ENCODE results near the gene CRELD1. TPM values are rescaled to one million over a fixed set of nuclear protein-coding genes. Genes with fewer than 3 reads are reported as not detected.
"Not testable (repeated sequence)": the region's sequence is repeated elsewhere in the genome, so short reads cannot be mapped to it uniquely, and the experiment has no call there.

Gene CRELD1
- polyA plus RNA-seq, 3 donors: 50.6 to 72.2 (median 54.2) TPM

DNA sequence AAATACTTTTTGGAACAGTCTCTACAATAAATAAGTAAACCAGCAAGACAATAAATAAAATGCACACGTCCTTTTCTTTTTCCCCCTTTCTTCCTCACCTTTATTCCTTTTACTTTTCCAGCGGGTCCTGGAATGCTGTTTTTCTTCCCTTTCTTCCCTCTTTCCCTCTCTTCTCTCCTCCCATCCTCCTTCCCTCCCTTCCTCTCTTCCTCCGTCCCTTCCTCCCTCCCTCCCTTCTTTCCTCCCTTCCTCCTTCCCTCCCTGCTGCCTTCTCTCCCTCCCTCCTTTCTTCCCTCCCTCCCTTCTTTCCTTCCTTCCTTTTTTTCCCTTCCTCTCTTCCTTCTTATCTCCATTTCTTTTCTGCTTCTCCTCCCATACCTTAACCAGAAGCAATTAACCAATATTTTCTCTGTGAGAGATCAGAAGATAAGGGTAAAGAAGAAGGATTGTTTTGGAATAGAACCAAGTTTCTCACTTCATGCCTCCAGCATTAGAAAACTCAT lies 34.3 kb upstream of the CRELD1 start:
- no peak for DNase-seq (ENCODE audit: extremely low read depth in 1 of 11, low read depth in 9 of 11, low spot score in 4 of 11)

DNA sequence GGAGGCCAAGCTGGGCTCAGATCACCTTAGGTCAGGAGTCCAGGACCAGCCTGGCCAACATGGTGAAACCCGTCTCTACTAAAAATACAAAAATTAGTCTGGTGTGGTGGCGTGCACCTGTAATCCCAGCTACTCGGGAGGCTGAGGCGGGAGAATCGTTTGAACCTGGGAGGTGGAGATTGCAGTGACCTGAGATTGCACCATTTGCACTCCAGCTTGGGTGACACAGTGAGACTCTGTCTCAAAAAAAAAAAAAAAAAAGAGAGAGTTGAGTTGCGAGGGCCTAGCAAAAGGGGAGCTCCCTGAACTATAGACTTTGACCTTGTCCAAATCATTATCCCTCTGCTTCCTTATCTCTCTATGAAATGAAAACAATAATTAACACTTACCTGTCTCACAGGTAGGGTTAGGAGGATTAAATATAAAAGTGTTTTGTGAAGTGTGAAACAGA lies 32.6 kb upstream of the CRELD1 start:
- DNase-seq (ENCODE audit: extremely low read depth in 1 of 11, low read depth in 9 of 11, low spot score in 4 of 11): not testable (repeated sequence)

DNA sequence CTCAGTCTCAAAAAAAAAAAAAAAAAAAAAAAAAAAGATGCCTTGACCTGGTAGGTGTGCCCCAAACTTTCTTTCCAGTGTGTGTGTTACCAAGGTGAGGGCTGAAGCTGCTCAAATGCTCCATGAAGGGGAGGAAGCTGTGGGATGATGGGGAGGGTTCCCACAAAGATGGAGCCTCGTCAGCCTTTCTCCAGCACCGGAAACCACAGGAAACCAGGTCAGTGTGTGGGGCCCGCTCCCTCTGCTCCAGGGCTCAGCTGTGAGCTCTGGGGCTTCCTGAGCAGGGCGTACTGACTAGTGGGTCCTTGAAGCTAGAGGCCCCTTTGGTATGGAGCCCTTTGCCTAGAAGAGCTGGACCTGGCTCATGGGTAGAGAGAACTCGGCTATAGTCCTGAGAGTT lies 31.7 kb upstream of the CRELD1 start:
- DNase-seq (ENCODE audit: extremely low read depth in 1 of 11, low read depth in 9 of 11, low spot score in 4 of 11): no peak

DNA sequence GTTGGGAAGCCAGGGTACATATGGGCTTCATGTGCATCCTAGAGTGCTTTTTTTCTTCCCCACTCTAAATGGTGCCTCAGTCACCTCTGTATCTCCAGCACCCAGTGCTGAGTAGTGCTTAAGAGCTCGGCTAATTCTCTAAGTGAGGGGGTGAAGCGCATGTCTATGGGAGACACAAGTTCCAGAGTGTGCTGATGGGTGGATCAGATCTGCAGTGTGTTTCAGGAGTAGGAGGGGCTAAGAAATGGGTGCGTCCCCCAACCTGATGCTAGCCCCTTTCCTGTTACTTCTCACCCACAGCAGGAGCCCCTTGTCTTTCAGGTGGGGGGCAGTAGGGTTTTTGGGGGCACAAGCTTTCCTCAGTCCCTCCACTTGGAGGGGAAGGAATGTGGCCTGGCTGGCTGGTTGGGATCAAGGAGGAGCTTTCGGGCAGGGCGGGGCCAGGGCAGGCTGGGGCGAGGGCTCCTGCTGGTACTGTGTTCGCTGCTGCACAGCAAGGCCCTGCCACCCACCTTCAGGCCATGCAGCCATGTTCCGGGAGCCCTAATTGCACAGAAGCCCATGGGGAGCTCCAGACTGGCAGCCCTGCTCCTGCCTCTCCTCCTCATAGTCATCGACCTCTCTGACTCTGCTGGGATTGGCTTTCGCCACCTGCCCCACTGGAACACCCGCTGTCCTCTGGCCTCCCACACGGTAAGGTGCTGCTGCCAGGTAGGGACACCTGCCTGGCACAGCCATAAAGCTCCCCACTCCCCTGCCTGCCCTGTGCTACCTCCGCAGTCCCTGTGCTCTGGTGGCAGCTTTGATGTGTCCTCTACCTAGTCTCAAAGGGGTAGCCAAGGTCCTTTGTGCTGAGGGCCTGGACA lies 31.0 kb upstream of the CRELD1 start, which contains the start of gene IL17RE:
IL17RE (plus strand) TSS at position 477 of the 866 bp plus-strand sequence; CDS start at position 562, 85 bp downstream.
- DNase-seq (ENCODE audit: extremely low read depth in 1 of 11, low read depth in 9 of 11, low spot score in 4 of 11): no peak

DNA sequence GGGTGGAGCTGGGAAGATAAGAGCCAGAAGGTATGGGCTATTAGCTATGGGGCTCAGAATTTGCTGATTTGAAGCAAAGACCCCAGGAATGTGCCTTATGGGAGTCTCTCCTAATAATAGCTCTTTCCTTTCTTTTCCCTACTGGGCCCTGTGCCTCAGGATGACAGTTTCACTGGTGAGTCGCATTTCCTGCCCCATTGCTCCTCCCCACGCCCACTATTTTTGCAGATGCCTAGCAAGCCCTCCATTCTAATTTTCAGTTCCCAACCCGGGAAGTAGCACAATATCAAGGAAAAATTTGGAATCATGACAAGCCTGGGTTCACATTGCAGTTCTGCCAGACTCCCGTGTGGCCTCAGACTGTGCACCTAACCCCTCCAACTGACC lies 30.4 kb upstream of the CRELD1 start:
- DNase-seq (ENCODE audit: extremely low read depth in 1 of 11, low read depth in 9 of 11, low spot score in 4 of 11): no peak

DNA sequence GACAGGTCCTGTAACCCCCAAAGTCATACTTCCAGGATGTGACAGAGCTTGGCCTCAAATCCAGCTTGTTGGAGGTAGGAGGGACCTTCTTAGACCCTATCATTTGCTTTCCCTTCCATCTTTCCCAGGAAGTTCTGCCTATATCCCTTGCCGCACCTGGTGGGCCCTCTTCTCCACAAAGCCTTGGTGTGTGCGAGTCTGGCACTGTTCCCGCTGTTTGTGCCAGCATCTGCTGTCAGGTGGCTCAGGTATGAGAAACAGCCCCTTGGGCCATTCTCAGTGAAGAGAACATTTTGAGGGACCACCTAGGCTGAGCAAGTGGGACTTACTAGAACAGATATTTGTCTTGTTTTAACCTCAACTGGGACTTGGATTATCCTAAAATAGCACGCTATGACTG lies 29.7 kb upstream of the CRELD1 start:
- DNase-seq (ENCODE audit: extremely low read depth in 1 of 11, low read depth in 9 of 11, low spot score in 4 of 11): no peak

DNA sequence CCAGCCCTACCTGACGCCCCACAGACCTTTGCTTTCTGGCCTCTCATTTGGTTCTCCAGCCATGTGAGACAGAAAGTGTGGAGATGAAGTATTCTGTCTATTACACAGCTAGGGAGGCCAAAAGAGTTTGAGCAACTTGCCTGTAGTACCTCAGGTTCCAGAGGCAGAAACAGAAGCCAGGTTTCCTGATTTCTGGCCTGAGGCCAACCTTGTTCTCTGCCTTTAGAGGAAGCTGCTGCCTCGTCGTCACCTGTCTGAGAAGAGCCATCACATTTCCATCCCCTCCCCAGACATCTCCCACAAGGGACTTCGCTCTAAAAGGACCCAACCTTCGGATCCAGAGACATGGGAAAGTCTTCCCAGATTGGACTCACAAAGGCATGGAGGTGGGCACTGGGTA lies 27.2 kb upstream of the CRELD1 start:
- DNase-seq (ENCODE audit: extremely low read depth in 1 of 11, low read depth in 9 of 11, low spot score in 4 of 11): no peak

DNA sequence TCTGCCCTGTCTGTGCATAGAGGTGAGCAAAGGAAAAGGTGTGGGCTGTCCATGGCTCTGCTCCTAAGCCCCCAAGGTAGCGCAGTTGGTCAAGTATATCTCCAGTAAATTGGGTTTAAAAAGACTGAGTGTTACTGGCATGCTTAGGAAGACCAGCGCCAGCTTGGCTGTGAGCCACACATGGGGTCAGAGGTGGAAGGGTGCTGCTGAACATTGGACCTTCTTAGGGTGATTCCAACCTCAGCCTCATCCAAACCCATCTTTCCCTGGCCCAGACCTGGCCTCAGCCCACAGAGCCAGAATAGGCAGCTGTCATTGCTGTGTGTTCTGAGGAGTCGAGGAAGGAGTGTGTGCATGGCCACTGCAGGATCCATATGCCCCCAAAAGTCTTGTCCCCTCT lies 25.3 kb upstream of the CRELD1 start:
- no peak for DNase-seq (ENCODE audit: extremely low read depth in 1 of 11, low read depth in 9 of 11, low spot score in 4 of 11)

DNA sequence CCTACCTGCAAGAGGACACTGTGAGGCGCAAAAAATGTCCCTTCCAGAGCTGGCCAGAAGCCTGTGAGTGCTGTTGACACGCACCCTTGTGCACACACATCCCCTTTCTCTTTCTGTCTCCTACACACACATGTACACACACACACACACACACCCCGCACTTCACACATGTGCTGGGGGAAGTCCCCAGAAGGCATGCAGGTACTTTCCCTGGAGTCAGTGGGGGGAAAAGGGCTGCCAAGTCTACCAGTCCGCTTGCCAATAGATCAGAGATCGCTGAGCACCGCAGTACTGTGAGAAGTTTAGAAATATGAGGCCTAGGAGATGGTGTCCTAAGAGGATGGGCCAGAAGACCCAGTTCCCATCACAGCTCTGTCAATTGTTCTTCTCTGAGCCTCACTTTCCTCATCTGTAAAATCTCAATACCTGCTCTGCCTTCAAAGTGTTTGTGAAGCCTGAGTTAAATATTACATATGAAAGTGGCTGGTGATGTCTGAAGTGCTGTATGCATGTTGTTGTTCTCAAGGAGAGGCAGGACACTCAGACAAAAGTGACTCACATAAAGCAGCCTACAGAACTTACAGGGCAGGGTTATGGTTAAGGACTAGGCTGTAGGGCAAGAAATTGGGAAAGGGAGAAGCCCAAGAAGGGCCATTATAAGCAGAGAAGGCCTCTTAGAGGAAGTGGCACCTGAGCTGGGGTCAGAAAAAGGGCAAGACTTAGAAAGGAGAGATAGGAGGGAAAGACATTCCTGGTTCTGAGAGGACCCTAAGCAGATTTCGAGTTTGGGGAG lies 24.2 kb upstream of the CRELD1 start:
- no peak for DNase-seq (ENCODE audit: extremely low read depth in 1 of 11, low read depth in 9 of 11, low spot score in 4 of 11)

DNA sequence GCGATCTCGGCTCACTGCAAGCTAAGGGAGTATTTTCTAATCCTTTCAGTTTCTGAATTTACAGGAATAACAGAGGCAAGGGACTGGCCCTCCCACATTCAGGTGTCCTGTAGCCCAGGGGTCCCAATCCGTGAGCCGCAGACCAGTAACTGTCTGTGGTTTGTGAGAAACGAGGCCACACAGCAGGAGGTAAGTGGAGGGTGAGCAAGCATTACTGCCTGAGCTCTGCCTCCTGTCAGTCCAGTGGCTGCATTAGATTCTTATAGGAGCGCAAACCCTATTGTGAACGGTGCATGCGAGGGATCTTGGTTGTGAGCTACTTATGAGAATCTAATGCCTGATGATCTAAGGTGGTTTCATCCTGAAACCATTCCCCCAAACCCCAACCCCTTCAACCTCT lies 21.8 kb upstream of the CRELD1 start:
- no peak for DNase-seq (ENCODE audit: extremely low read depth in 1 of 11, low read depth in 9 of 11, low spot score in 4 of 11)

DNA sequence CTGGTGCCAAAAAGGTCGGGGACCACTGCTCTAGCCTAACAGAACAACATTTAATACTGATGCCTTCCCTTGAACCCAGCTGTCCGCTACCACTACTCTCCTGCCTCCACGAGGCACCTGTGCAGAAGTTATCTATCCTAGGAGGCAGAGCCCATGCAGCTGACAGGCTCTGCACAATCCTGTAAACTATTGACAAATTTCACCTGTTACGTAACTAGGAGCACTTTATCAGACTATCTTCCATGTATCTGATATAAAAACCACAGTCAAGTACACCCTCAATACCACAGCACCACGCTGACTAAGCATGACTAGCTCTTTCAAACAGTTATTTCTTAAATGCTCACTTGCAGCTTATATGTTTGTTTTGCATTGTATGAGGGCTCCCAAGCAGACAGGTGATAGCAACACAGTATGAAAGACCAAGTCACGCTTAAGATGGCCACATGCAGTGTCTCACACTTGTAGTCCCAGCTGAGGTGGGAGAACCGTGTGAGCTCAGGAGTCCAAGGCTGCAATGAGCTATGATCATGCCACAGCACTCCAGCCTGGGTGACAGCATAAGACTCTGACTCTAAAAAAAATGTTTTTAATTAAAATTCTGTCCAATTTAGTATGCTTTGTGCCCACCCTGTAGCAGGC lies 21.2 kb upstream of the CRELD1 start:
- no peak for DNase-seq (ENCODE audit: extremely low read depth in 1 of 11, low read depth in 9 of 11, low spot score in 4 of 11)

DNA sequence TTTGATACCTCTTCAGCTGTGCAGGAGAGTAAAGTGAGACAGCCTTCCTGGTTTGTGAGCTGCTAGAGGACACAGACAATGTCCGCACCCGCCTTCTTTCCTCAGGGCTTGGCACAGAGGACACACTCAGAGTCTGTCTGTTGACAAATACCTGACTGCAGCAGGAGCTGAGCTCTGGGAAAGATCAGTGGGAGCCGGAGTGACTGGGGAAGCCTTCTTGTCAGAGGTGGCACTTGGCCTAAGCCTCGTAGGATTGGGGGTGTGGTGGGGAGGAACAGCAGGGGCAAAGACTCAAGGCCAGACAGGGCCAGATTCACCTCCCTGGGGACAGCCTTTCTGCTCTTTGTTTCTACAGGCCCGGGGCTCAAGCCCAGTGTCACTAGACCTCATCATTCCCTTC lies 20.0 kb upstream of the CRELD1 start:
- DNase-seq (ENCODE audit: extremely low read depth in 1 of 11, low read depth in 9 of 11, low spot score in 4 of 11): no peak

DNA sequence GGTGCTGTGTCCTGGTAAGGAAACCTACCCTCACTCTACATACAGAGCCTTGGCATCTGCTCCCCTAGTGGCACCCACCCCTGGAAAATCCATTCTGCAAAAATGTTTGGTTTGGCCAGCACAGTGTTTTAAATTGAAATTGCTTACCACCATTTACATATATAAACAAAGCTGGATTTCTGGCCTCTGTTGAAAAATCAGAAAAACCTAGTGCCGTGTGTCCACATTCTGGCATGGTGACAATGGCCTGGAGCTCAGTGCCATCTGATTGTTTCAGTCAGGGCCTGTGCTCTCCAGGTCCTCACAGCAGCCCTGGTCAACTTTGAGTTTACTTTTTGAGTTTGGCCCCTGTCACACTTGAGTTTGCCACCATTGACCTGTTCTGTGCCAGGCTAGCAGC lies 19.6 kb upstream of the CRELD1 start:
- no peak for DNase-seq (ENCODE audit: extremely low read depth in 1 of 11, low read depth in 9 of 11, low spot score in 4 of 11)

DNA sequence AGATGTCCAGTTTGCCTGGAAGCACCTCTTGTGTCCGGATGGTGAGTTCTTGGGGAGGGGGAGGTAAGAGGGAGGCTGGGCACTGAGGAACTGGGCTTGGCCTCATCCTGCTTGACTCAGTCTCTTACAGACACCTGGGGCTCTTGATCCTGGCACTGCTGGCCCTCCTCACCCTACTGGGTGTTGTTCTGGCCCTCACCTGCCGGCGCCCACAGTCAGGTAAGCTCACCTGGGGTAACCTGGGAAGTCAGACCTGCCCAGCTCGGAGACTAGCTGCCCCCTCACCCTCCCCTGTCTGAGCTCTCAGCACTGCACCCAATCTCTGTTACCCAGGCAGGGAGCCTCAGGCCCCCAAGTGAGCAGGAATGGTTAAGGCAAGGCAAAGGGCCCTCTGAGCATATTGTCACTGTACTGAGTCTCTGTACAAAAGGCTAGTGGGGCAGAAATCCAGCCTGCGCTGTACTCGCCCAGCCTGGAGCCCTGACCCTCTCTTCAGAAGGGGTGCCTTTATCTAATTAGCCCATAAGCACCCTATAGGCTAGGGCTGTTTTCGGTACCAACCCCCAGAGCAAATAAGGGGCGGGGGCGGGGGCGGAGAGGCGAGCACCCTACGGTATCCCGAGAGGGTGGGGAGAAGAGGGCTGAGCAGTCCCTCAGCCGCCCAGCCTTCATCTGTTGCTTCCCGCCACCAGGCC lies 18.9 kb upstream of the CRELD1 start:
- no peak for DNase-seq (ENCODE audit: extremely low read depth in 1 of 11, low read depth in 9 of 11, low spot score in 4 of 11)

DNA sequence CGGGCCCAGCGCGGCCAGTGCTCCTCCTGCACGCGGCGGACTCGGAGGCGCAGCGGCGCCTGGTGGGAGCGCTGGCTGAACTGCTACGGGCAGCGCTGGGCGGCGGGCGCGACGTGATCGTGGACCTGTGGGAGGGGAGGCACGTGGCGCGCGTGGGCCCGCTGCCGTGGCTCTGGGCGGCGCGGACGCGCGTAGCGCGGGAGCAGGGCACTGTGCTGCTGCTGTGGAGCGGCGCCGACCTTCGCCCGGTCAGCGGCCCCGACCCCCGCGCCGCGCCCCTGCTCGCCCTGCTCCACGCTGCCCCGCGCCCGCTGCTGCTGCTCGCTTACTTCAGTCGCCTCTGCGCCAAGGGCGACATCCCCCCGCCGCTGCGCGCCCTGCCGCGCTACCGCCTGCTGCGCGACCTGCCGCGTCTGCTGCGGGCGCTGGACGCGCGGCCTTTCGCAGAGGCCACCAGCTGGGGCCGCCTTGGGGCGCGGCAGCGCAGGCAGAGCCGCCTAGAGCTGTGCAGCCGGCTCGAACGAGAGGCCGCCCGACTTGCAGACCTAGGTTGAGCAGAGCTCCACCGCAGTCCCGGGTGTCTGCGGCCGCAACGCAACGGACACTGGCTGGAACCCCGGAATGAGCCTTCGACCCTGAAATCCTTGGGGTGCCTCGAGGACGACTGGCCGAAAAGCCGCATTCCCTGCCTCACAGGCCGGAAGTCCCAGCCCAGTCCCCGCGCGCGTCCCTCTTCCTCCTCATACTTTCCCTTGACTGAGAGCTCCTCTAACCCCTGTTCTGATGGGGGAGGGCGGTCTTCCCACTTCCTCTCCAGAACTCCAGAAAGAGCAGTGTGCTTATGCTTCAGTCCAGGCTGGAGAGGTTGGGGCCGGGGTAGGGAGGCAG lies 18.1 kb upstream of the CRELD1 start:
- DNase-seq (ENCODE audit: extremely low read depth in 1 of 11, low read depth in 9 of 11, low spot score in 4 of 11): peak in 6 of 11 donors; percentile 54 to 66 (median 61)

DNA sequence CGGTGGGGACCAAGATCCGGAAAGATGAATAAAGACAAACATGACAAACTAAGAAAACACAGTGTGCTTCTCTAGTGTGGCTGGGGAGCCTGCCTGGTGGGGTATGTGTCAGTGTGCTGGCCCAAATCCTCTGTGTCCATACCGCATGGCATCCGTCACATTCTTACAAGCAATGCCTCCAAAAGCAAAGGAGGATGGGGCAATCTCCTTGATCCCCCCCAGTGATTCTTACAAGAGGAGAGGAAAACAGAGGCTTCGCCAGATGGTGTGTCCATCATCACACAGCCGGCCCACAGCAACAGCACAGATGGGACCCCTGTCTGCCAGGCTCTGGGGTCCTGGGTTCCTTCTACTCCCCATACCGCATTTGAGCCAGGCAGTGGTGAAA lies 17.3 kb upstream of the CRELD1 start:
- no peak for DNase-seq (ENCODE audit: extremely low read depth in 1 of 11, low read depth in 9 of 11, low spot score in 4 of 11)

DNA sequence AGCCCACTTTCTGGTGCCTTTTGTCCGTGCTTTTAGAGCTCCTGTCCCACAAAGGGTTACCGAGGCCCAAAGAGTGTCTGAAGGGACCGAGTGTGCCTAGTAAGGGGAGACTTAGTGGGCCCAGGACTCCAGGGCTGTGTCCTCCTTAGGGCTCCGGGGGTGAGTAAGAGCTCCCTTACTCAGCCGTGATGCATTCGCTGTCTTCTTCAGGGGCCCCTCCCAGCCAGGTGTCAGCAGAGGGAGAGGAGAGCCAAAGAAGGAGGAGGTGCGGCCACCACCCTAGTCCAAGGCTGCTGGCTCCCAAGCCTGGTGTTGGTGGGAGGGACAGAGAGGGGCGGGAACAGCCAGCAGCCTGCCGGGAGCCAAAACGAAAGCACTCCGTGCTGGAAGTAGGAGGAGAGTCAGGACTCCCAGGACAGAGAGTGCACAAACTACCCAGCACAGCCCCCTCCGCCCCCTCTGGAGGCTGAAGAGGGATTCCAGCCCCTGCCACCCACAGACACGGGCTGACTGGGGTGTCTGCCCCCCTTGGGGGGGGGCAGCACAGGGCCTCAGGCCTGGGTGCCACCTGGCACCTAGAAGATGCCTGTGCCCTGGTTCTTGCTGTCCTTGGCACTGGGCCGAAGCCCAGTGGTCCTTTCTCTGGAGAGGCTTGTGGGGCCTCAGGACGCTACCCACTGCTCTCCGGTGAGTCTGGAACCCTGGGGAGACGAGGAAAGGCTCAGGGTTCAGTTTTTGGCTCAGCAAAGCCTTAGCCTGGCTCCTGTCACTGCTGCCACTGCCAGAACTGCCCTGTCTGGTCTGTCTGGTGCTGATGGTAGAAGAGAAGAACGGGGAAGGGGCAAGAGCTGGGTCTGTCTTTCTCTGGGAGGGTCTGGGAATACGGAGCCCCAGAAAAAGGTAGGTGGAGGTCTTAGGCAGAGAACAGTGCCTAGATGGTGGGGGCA lies 16.6 kb upstream of the CRELD1 start, which contains the start of gene IL17RC:
IL17RC (plus strand) TSS at position 365 of the 947 bp plus-strand sequence; CDS start at position 583, 218 bp downstream.
- DNase-seq (ENCODE audit: extremely low read depth in 1 of 11, low read depth in 9 of 11, low spot score in 4 of 11): peak in 8 of 11 donors; percentile 60 to 85 (median 72)
